Middle frontal gyrus (tissue), 1 donor: ENCODE measurements around the gene CNIH1.

ENCODE experiments used
- DNase-seq: peaks from one replicate; pipeline ENCODE4 v3.0.0-alpha.2; 2015; ENCODE audit warnings: low spot score; ENCODE audit errors: extremely low spot score

The CNIH1 gene

GRCh38 chr14:54440873-54441868 is at the start of gene CNIH1:
Gene CNIH1 (minus strand): TSS chr14:54441374. CDS start chr14:54441327, 47 bp downstream.
- DNase-seq: peak; percentile 91

GRCh38 chr14:54490445-54491175 is 49.4 kb upstream of the CNIH1 start:
- no peak for DNase-seq

GRCh38 chr14:54489731-54490444 is 48.7 kb upstream of the CNIH1 start:
- no peak for DNase-seq

- DNase-seq: no peak
These were observed 48.1 kb upstream of the CNIH1 start for GRCh38 chr14:54489318-54489683.

- DNase-seq: peak; percentile 64
These were observed 47.6 kb upstream of the CNIH1 start, which contains the start of gene GMFB for GRCh38 chr14:54488646-54489317. Gene GMFB (minus strand): TSS chr14:54488980. CDS start chr14:54488927, 53 bp downstream.

GRCh38 chr14:54488318-54488645 is 47.1 kb upstream of the CNIH1 start:
- no peak for DNase-seq

GRCh38 chr14:54487771-54488170 is 46.6 kb upstream of the CNIH1 start:
- no peak for DNase-seq

- DNase-seq: no peak
These were observed 45.5 kb upstream of the CNIH1 start for GRCh38 chr14:54486685-54487084.

GRCh38 chr14:54483846-54484245 is 42.7 kb upstream of the CNIH1 start:
- DNase-seq: no peak

GRCh38 chr14:54483073-54483745 is 42.0 kb upstream of the CNIH1 start:
- DNase-seq: no peak

- no peak for DNase-seq
These were observed 40.5 kb upstream of the CNIH1 start for GRCh38 chr14:54481695-54482094.

- no peak for DNase-seq
These were observed 39.8 kb upstream of the CNIH1 start for GRCh38 chr14:54480830-54481562.

GRCh38 chr14:54478636-54479215 is 37.6 kb upstream of the CNIH1 start:
- no peak for DNase-seq

- DNase-seq: no peak
These were observed 34.7 kb upstream of the CNIH1 start for GRCh38 chr14:54475911-54476310.

- DNase-seq: no peak
These were observed 34.2 kb upstream of the CNIH1 start for GRCh38 chr14:54475187-54475899.

- no peak for DNase-seq
These were observed 33.1 kb upstream of the CNIH1 start for GRCh38 chr14:54474232-54474793.

GRCh38 chr14:54472315-54472714 is 31.1 kb upstream of the CNIH1 start:
- no peak for DNase-seq

- DNase-seq: no peak
These were observed 30.5 kb upstream of the CNIH1 start for GRCh38 chr14:54471641-54472040.

GRCh38 chr14:54470701-54471100 is 29.5 kb upstream of the CNIH1 start:
- DNase-seq: no peak
